ENCODE data around the gene RPL35A.
A peak's percentile ranks its signal among the peaks of the same experiment; 100 is the strongest.
"Not testable (repeated sequence)": the region's sequence is repeated elsewhere in the genome, so short reads cannot be mapped to it uniquely, and the experiment has no call there.

RPL35A gene

GRCh38 chr3:197960694-197961581 lies 10.9 kb downstream of the RPL35A start:
- no peaks in the 10 kb centered on the region for H3K9me3 ChIP-seq (ENCODE audit: control insufficient read depth in 1 of 2, low read length in 2 of 2)
- peak overlapping the region; percentile 56 to 75 for H3K9ac ChIP-seq (ENCODE audit: low read depth in 1 of 2, low read length in 2 of 2)
- H3K27me3 ChIP-seq (ENCODE audit: control insufficient read depth in 1 of 2, insufficient read depth in 2 of 2, low read length in 2 of 2): no peaks in the 10 kb centered on the region
- peak overlapping the region; percentile 74 for H3K27ac ChIP-seq (ENCODE audit: low read depth, low read length)
- peaks cover 1 to 10% of the 10 kb centered on the region in 2 donors for H3K36me3 ChIP-seq (ENCODE audit: control insufficient read depth in 1 of 2, insufficient read depth in 2 of 2, low read length in 2 of 2)
- H3K4me1 ChIP-seq (ENCODE audit: control insufficient read depth in 1 of 2, insufficient read depth in 2 of 2, low read length in 2 of 2): peaks cover 22 to 25% of the 10 kb centered on the region in 2 donors
- H3K4me3 ChIP-seq (ENCODE audit: low read depth in 1 of 2, low read length in 2 of 2): peak overlapping the region; percentile 89 to 93

GRCh38 chr3:197961582-197961945 lies 11.6 kb downstream of the RPL35A start:
- H3K4me3 ChIP-seq (ENCODE audit: low read depth in 1 of 2, low read length in 2 of 2): peak overlapping the region in 1 of 2 donors; percentile 89

DNA sequence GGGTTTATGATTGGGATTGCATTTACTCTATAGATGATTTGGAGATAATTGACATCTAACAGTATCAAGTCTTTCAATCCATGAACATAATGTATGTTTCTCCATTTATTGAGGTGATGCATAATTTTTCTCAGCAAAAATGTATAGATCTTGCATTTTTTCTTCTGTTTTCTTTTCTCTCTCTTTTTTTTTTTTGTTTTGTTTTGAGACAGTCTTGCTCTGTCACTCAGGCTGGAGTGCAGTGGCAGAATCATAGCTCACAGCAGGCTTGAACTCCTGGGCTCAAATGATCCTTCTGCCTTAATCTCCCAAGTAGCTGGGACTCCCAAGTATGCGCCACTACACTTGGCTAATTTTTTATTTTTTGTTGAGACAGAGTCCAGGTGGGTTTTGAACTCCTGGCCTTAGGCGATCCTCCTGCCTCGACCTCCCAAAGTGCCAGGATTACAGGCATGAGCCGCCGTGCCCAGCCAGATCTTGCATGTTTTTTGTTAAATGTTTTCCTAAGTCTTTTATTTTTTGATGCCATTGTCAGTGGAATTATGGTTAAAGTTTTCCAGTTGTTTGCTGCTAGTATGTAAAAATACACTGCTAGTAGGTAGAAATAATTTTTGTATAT lies 13.1 kb downstream of the RPL35A start:
- Histone ChIP-seq H3K4me1 (ENCODE audit: control insufficient read depth in 1 of 2, insufficient read depth in 2 of 2, low read length in 2 of 2) (peaks cover 19 to 20% of the 10 kb centered on the region in 2 donors), H3K4me3 (ENCODE audit: low read depth in 1 of 2, low read length in 2 of 2) (no peak overlapping the region), H3K9ac (ENCODE audit: low read depth in 1 of 2, low read length in 2 of 2) (no peak overlapping the region), H3K27ac (ENCODE audit: low read depth, low read length) (no peak overlapping the region), H3K9me3 (ENCODE audit: control insufficient read depth in 1 of 2, low read length in 2 of 2) (peaks cover 0 to 8% of the 10 kb centered on the region in 2 donors), H3K27me3 (ENCODE audit: control insufficient read depth in 1 of 2, insufficient read depth in 2 of 2, low read length in 2 of 2) (no peaks in the 10 kb centered on the region), H3K36me3 (ENCODE audit: control insufficient read depth in 1 of 2, insufficient read depth in 2 of 2, low read length in 2 of 2) (no peaks in the 10 kb centered on the region)

More at GRCh38 chr3:197961582-197961945, 11.6 kb downstream of the RPL35A start:
- Histone ChIP-seq H3K4me1 (ENCODE audit: control insufficient read depth in 1 of 2, insufficient read depth in 2 of 2, low read length in 2 of 2) (peaks cover 22 to 25% of the 10 kb centered on the region in 2 donors), H3K27ac (ENCODE audit: low read depth, low read length) (no peak overlapping the region), H3K27me3 (ENCODE audit: control insufficient read depth in 1 of 2, insufficient read depth in 2 of 2, low read length in 2 of 2) (no peaks in the 10 kb centered on the region), H3K9me3 (ENCODE audit: control insufficient read depth in 1 of 2, low read length in 2 of 2) (no peaks in the 10 kb centered on the region), H3K9ac (ENCODE audit: low read depth in 1 of 2, low read length in 2 of 2) (peak overlapping the region in 1 of 2 donors; percentile 75), H3K36me3 (ENCODE audit: control insufficient read depth in 1 of 2, insufficient read depth in 2 of 2, low read length in 2 of 2) (peaks cover 0 to 3% of the 10 kb centered on the region in 2 donors)

DNA sequence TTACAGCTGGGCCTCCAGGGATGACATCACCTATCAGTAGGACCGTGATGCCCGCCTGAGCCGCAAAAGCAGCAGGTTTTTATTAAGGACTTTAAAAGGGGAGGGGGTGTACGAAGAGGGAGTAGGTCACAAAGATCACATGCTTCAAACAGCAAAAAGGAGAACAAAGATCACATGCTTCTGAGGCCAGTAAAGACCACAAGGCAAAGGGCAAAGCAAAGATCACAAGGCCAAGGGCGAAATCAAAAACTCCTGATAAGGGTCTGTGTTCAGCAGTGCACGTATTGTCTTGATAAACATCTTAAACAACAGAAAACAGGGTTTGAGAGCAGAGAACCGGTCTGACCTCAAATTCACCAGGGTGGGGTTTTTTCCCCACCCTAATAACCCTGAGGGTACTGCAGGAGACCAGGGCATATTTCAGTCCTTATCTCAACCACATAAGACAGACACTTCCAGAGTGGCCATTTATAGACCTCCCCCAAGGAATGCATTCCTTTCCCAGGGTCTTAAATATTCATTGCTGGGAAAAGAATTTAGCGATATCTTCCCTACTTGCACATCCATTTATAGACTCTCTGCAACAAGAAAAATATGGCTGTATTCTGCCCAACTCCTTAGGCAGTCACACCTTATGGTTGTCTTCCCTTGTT lies 17.5 kb downstream of the RPL35A start:
- not testable (repeated sequence) for H3K27me3 ChIP-seq (ENCODE audit: control insufficient read depth in 1 of 2, insufficient read depth in 2 of 2, low read length in 2 of 2); H3K9ac ChIP-seq (ENCODE audit: low read depth in 1 of 2, low read length in 2 of 2); H3K36me3 ChIP-seq (ENCODE audit: control insufficient read depth in 1 of 2, insufficient read depth in 2 of 2, low read length in 2 of 2); H3K4me1 ChIP-seq (ENCODE audit: control insufficient read depth in 1 of 2, insufficient read depth in 2 of 2, low read length in 2 of 2); H3K27ac ChIP-seq (ENCODE audit: low read depth, low read length); H3K9me3 ChIP-seq (ENCODE audit: control insufficient read depth in 1 of 2, low read length in 2 of 2); H3K4me3 ChIP-seq (ENCODE audit: low read depth in 1 of 2, low read length in 2 of 2)

GRCh38 chr3:197970588-197970987 lies 20.6 kb downstream of the RPL35A start:
- peaks cover 0 to 8% of the 10 kb centered on the region in 2 donors for H3K9me3 ChIP-seq (ENCODE audit: control insufficient read depth in 1 of 2, low read length in 2 of 2)
- H3K36me3 ChIP-seq (ENCODE audit: control insufficient read depth in 1 of 2, insufficient read depth in 2 of 2, low read length in 2 of 2): no peaks in the 10 kb centered on the region
- H3K9ac ChIP-seq (ENCODE audit: low read depth in 1 of 2, low read length in 2 of 2): no peak overlapping the region
- H3K27me3 ChIP-seq (ENCODE audit: control insufficient read depth in 1 of 2, insufficient read depth in 2 of 2, low read length in 2 of 2): no peaks in the 10 kb centered on the region
- no peak overlapping the region for H3K27ac ChIP-seq (ENCODE audit: low read depth, low read length)
- H3K4me3 ChIP-seq (ENCODE audit: low read depth in 1 of 2, low read length in 2 of 2): no peak overlapping the region
- H3K4me1 ChIP-seq (ENCODE audit: control insufficient read depth in 1 of 2, insufficient read depth in 2 of 2, low read length in 2 of 2): no peaks in the 10 kb centered on the region

GRCh38 chr3:197974016-197974415 lies 24.0 kb downstream of the RPL35A start:
- H3K27me3 ChIP-seq (ENCODE audit: control insufficient read depth in 1 of 2, insufficient read depth in 2 of 2, low read length in 2 of 2): no peaks in the 10 kb centered on the region

DNA sequence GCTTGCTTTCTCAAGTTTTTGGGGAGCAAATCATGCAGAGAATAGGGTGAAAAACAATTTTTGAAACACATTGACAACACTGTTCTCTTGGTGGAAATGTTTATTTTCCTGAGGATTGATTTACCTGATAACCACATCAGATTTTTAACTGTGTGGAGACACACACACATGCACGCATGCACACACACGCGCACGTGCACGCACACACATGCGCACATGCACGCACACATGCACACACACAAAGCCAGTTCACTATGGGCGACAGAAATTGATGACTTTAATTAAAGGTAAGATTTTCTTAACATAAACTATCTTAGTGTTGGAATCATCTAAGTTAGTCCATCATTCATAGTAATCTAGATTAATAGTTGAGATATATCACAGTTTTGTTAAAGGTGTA lies 25.3 kb downstream of the RPL35A start:
- Histone ChIP-seq H3K9me3 (ENCODE audit: control insufficient read depth in 1 of 2, low read length in 2 of 2) (no peaks in the 10 kb centered on the region), H3K4me3 (ENCODE audit: low read depth in 1 of 2, low read length in 2 of 2) (no peak overlapping the region), H3K27me3 (ENCODE audit: control insufficient read depth in 1 of 2, insufficient read depth in 2 of 2, low read length in 2 of 2) (no peaks in the 10 kb centered on the region), H3K9ac (ENCODE audit: low read depth in 1 of 2, low read length in 2 of 2) (no peak overlapping the region), H3K36me3 (ENCODE audit: control insufficient read depth in 1 of 2, insufficient read depth in 2 of 2, low read length in 2 of 2) (no peaks in the 10 kb centered on the region), H3K27ac (ENCODE audit: low read depth, low read length) (no peak overlapping the region), H3K4me1 (ENCODE audit: control insufficient read depth in 1 of 2, insufficient read depth in 2 of 2, low read length in 2 of 2) (no peaks in the 10 kb centered on the region)

More at GRCh38 chr3:197974016-197974415, 24.0 kb downstream of the RPL35A start:
- Histone ChIP-seq H3K4me1 (ENCODE audit: control insufficient read depth in 1 of 2, insufficient read depth in 2 of 2, low read length in 2 of 2) (no peaks in the 10 kb centered on the region), H3K27ac (ENCODE audit: low read depth, low read length) (no peak overlapping the region), H3K9ac (ENCODE audit: low read depth in 1 of 2, low read length in 2 of 2) (no peak overlapping the region), H3K4me3 (ENCODE audit: low read depth in 1 of 2, low read length in 2 of 2) (no peak overlapping the region), H3K9me3 (ENCODE audit: control insufficient read depth in 1 of 2, low read length in 2 of 2) (no peaks in the 10 kb centered on the region), H3K36me3 (ENCODE audit: control insufficient read depth in 1 of 2, insufficient read depth in 2 of 2, low read length in 2 of 2) (no peaks in the 10 kb centered on the region)

- H3K36me3 ChIP-seq (ENCODE audit: control insufficient read depth in 1 of 2, insufficient read depth in 2 of 2, low read length in 2 of 2): no peaks in the 10 kb centered on the region
- no peaks in the 10 kb centered on the region for H3K9me3 ChIP-seq (ENCODE audit: control insufficient read depth in 1 of 2, low read length in 2 of 2)
- H3K27me3 ChIP-seq (ENCODE audit: control insufficient read depth in 1 of 2, insufficient read depth in 2 of 2, low read length in 2 of 2): no peaks in the 10 kb centered on the region
- no peak overlapping the region for H3K4me3 ChIP-seq (ENCODE audit: low read depth in 1 of 2, low read length in 2 of 2)
- no peak overlapping the region for H3K9ac ChIP-seq (ENCODE audit: low read depth in 1 of 2, low read length in 2 of 2)
- H3K27ac ChIP-seq (ENCODE audit: low read depth, low read length): no peak overlapping the region
- no peaks in the 10 kb centered on the region for H3K4me1 ChIP-seq (ENCODE audit: control insufficient read depth in 1 of 2, insufficient read depth in 2 of 2, low read length in 2 of 2)
These were observed 33.1 kb downstream of the RPL35A start for GRCh38 chr3:197983076-197983475.

- Histone ChIP-seq H3K4me3 (ENCODE audit: low read depth in 1 of 2, low read length in 2 of 2) (no peak overlapping the region), H3K27me3 (ENCODE audit: control insufficient read depth in 1 of 2, insufficient read depth in 2 of 2, low read length in 2 of 2) (no peaks in the 10 kb centered on the region), H3K27ac (ENCODE audit: low read depth, low read length) (no peak overlapping the region), H3K9me3 (ENCODE audit: control insufficient read depth in 1 of 2, low read length in 2 of 2) (no peaks in the 10 kb centered on the region), H3K4me1 (ENCODE audit: control insufficient read depth in 1 of 2, insufficient read depth in 2 of 2, low read length in 2 of 2) (no peaks in the 10 kb centered on the region), H3K9ac (ENCODE audit: low read depth in 1 of 2, low read length in 2 of 2) (no peak overlapping the region), H3K36me3 (ENCODE audit: control insufficient read depth in 1 of 2, insufficient read depth in 2 of 2, low read length in 2 of 2) (peaks cover 0 to 4% of the 10 kb centered on the region in 2 donors)
These were observed 39.7 kb downstream of the RPL35A start for GRCh38 chr3:197989651-197990050.

DNA sequence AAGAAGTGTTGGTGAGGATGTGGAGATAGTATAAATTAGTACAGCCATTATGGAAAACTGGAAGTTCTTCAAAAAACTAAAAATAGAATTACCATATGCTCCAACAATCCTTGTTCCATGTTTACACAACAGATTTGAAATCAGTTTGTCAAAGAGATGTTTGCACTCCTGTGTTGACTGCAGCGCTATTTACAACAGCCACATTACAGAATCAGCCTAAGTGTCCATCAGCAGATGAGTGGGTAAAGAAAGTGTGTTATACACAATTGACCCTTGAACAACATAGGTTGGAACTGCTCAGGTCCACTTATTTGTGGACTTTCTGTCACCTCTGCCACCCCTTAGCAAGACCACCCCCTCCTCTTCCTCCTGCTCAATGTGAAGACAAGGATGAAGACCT lies 44.7 kb downstream of the RPL35A start:
- H3K36me3 ChIP-seq (ENCODE audit: control insufficient read depth in 1 of 2, insufficient read depth in 2 of 2, low read length in 2 of 2): peaks cover 0 to 4% of the 10 kb centered on the region in 2 donors
- no peaks in the 10 kb centered on the region for H3K9me3 ChIP-seq (ENCODE audit: control insufficient read depth in 1 of 2, low read length in 2 of 2)
- no peak overlapping the region for H3K27ac ChIP-seq (ENCODE audit: low read depth, low read length)
- H3K4me3 ChIP-seq (ENCODE audit: low read depth in 1 of 2, low read length in 2 of 2): no peak overlapping the region
- no peak overlapping the region for H3K9ac ChIP-seq (ENCODE audit: low read depth in 1 of 2, low read length in 2 of 2)
- no peaks in the 10 kb centered on the region for H3K4me1 ChIP-seq (ENCODE audit: control insufficient read depth in 1 of 2, insufficient read depth in 2 of 2, low read length in 2 of 2)
- no peaks in the 10 kb centered on the region for H3K27me3 ChIP-seq (ENCODE audit: control insufficient read depth in 1 of 2, insufficient read depth in 2 of 2, low read length in 2 of 2)
